NCI-H2196 treated with DMSO at 0.1 percent for 48 hours (cell line): Measurements from ENCODE around the gene FLRT3.

Source experiments
- DNase-seq: peaks from one replicate; lab custom pipeline; 2025; ENCODE audit not compliant: unreplicated experiment; lab: John Stamatoyannopoulos, UW

Gene FLRT3

GRCh38 chr20:14337400-14338171, at the start of gene FLRT3:
FLRT3 (minus strand) TSS chr20:14337612; CDS start chr20:14327506, 10,106 bp downstream.
- DNase-seq: peak; percentile 93

- no peak for DNase-seq
Measured at GRCh38 chr20:14386726-14387125, 49.3 kb upstream of the FLRT3 start.

GRCh38 chr20:14385176-14385740, 47.8 kb upstream of the FLRT3 start:
- no peak for DNase-seq

GRCh38 chr20:14384416-14385175, 47.2 kb upstream of the FLRT3 start:
- DNase-seq: no peak

- DNase-seq: no peak
Measured at GRCh38 chr20:14383335-14383734, 45.9 kb upstream of the FLRT3 start.

- no peak for DNase-seq
Measured at GRCh38 chr20:14378326-14378725, 40.9 kb upstream of the FLRT3 start.

GRCh38 chr20:14375416-14375985, 38.1 kb upstream of the FLRT3 start:
- DNase-seq: peak; percentile 27

GRCh38 chr20:14374196-14374595, 36.8 kb upstream of the FLRT3 start:
- DNase-seq: no peak

- no peak for DNase-seq
Measured at GRCh38 chr20:14361509-14362345, 24.3 kb upstream of the FLRT3 start.

- no peak for DNase-seq
Measured at GRCh38 chr20:14360416-14360815, 23.0 kb upstream of the FLRT3 start.

GRCh38 chr20:14355791-14356190, 18.4 kb upstream of the FLRT3 start:
- DNase-seq: no peak

- no peak for DNase-seq
Measured at GRCh38 chr20:14344746-14345145, 7.3 kb upstream of the FLRT3 start.

- DNase-seq: no peak
Measured at GRCh38 chr20:14343491-14344065, 6.2 kb upstream of the FLRT3 start.

GRCh38 chr20:14342918-14343317, 5.5 kb upstream of the FLRT3 start:
- DNase-seq: no peak

GRCh38 chr20:14341801-14342200, 4.4 kb upstream of the FLRT3 start:
- DNase-seq: no peak

- peak; percentile 10 for DNase-seq
Measured at GRCh38 chr20:14336686-14337085, 726 bp downstream of the FLRT3 start.

GRCh38 chr20:14335052-14335451, 2.4 kb downstream of the FLRT3 start:
- DNase-seq: no peak

- peak; percentile 38 for DNase-seq
Measured at GRCh38 chr20:14334306-14334930, 3.0 kb downstream of the FLRT3 start.

GRCh38 chr20:14333721-14334120, 3.7 kb downstream of the FLRT3 start:
- DNase-seq: no peak

GRCh38 chr20:14332866-14333265, 4.5 kb downstream of the FLRT3 start:
- no peak for DNase-seq
